Glutamatergic neuron (in vitro differentiated cells): ENCODE results near the gene POLG. TPM values are rescaled to one million over a fixed set of nuclear protein-coding genes. Genes with fewer than 3 reads are reported as not detected.
A peak's percentile ranks its signal among the peaks of the same experiment; 100 is the strongest.

Experiments
- DNase-seq: peaks from one replicate; pipeline ENCODE4 v3.0.0; 2022
- H3K27ac Mint-ChIP-seq: one replicate; pipeline ENCODE4 v1.8.0; 2020; ENCODE audit warnings: mild to moderate bottlenecking, mixed read lengths, inconsistent platforms; ENCODE audit not compliant: unreplicated experiment
- H3K27me3 Mint-ChIP-seq: one replicate; pipeline ENCODE4 v1.8.0; 2020; ENCODE audit warnings: mild to moderate bottlenecking, moderate library complexity, mixed read lengths, inconsistent platforms; ENCODE audit not compliant: unreplicated experiment
- H3K36me3 Mint-ChIP-seq: one replicate; pipeline ENCODE4 v1.8.0; 2020; ENCODE audit warnings: mild to moderate bottlenecking, mixed read lengths, inconsistent platforms; ENCODE audit not compliant: unreplicated experiment
- H3K4me1 Mint-ChIP-seq: one replicate; pipeline ENCODE4 v1.8.0; 2020; ENCODE audit warnings: mild to moderate bottlenecking, low read depth, mixed read lengths, inconsistent platforms; ENCODE audit not compliant: unreplicated experiment
- H3K4me3 Mint-ChIP-seq: one replicate; pipeline ENCODE4 v1.8.0; 2020; ENCODE audit warnings: mild to moderate bottlenecking, mixed read lengths, inconsistent platforms; ENCODE audit not compliant: unreplicated experiment
- H3K9me3 Mint-ChIP-seq: one replicate; pipeline ENCODE4 v1.8.0; 2020; ENCODE audit warnings: mild to moderate bottlenecking, moderate library complexity, mixed read lengths, inconsistent platforms; ENCODE audit not compliant: unreplicated experiment
- total RNA-seq: library from RNA; stranded (reverse); fragmentation: NEBNext Ultra II Directional; extraction: Animal tissue kit (Norgen Biotek cat#: 25700); gene quantifications from one replicate; pipeline ENCODE4 v1.2.1, GENCODE V29; 2021; ENCODE audit not compliant: unreplicated experiment
- TF ChIP-seq, protein P1 (sequence below): fragments of 200-600 bp; sonication (generic); IDR thresholded peaks from one replicate; pipeline ENCODE4 v1.5.0; 2021; ENCODE audit not compliant: partially characterized antibody, unreplicated experiment

Gene POLG
- total RNA-seq, 1 donor from 2014 or later: 55.4 TPM

DNA sequence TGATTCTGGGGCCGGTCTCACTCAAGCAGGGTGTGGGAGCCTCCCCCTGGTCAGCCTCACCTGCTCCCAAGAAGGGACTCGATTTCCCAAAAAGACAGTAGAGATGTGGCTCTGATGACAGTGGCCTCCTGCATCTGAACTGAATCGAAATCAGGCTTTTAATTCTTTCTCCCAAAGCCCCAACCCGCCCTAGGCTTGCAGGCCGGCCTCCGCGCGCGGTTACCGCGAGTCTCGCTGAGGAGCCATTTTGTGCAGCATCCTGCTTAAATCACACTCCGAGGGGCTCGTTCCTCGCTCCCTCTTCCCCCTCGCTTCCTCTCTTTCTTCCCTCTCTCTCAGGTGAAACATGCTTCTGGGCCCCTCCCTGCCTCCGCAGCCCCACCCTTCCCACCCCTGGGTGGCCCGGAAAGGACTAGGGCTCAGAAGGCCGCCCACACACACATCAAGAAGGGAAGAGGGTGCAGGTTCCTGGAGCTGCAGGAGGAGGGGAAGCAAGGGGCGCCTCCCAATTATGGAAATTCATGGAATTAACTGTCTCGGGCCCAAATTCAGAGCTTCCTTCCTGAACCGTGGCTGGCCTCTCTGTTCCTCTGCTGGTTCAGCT, 30.9 kb upstream of the POLG start:
- H3K4me3 Mint-ChIP-seq: peak overlapping the region; percentile 5
- H3K4me1 Mint-ChIP-seq: peaks cover 25% of the 10 kb centered on the region
- peaks cover 21% of the 10 kb centered on the region for H3K9me3 Mint-ChIP-seq
- H3K36me3 Mint-ChIP-seq: peaks cover 4% of the 10 kb centered on the region
- DNase-seq: no peak
- peaks cover 41% of the 10 kb centered on the region for H3K27me3 Mint-ChIP-seq
- TF ChIP-seq, protein P1, sequence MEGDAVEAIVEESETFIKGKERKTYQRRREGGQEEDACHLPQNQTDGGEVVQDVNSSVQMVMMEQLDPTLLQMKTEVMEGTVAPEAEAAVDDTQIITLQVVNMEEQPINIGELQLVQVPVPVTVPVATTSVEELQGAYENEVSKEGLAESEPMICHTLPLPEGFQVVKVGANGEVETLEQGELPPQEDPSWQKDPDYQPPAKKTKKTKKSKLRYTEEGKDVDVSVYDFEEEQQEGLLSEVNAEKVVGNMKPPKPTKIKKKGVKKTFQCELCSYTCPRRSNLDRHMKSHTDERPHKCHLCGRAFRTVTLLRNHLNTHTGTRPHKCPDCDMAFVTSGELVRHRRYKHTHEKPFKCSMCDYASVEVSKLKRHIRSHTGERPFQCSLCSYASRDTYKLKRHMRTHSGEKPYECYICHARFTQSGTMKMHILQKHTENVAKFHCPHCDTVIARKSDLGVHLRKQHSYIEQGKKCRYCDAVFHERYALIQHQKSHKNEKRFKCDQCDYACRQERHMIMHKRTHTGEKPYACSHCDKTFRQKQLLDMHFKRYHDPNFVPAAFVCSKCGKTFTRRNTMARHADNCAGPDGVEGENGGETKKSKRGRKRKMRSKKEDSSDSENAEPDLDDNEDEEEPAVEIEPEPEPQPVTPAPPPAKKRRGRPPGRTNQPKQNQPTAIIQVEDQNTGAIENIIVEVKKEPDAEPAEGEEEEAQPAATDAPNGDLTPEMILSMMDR: no peak
- no peak overlapping the region for H3K27ac Mint-ChIP-seq

DNA sequence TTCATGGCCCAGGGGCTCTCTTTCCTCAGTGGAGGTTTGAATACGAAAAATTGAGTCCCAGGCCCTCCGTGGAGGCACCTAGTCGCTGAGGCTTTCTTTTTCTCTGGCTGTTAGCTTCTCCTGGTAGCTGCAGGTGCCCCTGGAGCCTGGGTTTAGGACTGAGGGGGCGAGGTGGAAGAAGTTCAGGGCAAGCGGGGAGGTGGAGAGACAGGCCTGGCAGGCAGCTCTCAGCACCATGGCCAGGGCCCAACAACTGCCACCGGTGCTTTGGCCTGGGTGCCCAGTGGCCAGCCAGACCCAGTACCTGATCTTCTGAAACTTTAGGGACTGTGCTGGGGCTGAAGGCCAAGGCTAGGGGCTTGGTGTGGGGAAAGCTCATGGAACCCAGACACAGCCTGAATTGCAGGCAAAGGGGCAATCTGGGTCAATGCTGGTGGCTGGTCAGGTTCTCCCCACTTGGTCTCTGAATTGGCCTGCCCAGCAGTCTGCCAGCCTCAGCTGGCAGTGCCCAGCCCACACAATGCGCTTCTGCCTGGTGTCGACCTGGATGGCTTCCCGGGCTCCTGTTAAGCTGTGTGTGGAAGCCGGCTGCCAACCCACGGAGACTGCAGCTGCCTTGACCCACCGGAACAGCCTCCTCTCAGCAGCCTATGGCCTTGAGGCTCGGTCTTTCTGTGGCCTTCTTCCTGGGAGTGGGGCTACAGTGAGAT, 30.3 kb upstream of the POLG start:
- peak overlapping the region; percentile 49 for H3K4me3 Mint-ChIP-seq
- TF ChIP-seq, protein P1: no peak
- H3K27ac Mint-ChIP-seq: no peak overlapping the region
- H3K4me1 Mint-ChIP-seq: peaks cover 27% of the 10 kb centered on the region
- H3K27me3 Mint-ChIP-seq: peaks cover 40% of the 10 kb centered on the region
- H3K9me3 Mint-ChIP-seq: peaks cover 22% of the 10 kb centered on the region
- H3K36me3 Mint-ChIP-seq: peaks cover 4% of the 10 kb centered on the region
- DNase-seq: no peak

DNA sequence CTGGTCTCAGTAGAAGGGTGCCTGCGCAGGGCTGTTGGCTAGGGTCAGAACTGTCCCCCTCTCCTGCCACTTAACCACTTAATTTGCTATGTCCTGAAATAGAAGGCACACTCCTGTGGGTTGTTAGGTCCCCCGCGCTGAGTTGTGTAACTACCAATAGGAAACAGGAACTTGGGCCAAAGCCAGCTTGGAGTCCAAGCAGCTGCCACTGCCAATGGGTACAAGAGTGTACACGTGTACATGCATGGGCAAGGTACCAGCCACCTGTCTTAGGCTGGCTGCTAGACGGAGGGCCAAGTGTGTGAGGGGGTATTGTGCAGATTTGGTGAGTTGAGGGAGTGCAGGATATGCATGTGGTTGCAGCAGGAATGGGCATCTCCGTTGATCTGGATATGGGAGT, 29.7 kb upstream of the POLG start:
- H3K27ac Mint-ChIP-seq: no peak overlapping the region
- peaks cover 24% of the 10 kb centered on the region for H3K4me1 Mint-ChIP-seq
- no peak for DNase-seq
- TF ChIP-seq, protein P1: no peak
- H3K36me3 Mint-ChIP-seq: peaks cover 4% of the 10 kb centered on the region
- H3K9me3 Mint-ChIP-seq: peaks cover 21% of the 10 kb centered on the region
- H3K4me3 Mint-ChIP-seq: peak overlapping the region; percentile 49
- peaks cover 38% of the 10 kb centered on the region for H3K27me3 Mint-ChIP-seq

- Mint-ChIP-seq H3K27me3 (peaks cover 37% of the 10 kb centered on the region), H3K9me3 (peaks cover 21% of the 10 kb centered on the region), H3K36me3 (peaks cover 4% of the 10 kb centered on the region), H3K4me3 (peak overlapping the region; percentile 75), H3K27ac (no peak overlapping the region), H3K4me1 (peaks cover 21% of the 10 kb centered on the region)
- TF ChIP-seq, protein P1: no peak
- no peak for DNase-seq
These were observed 29.1 kb upstream of the POLG start for GRCh38 chr15:89363770-89364169.

DNA sequence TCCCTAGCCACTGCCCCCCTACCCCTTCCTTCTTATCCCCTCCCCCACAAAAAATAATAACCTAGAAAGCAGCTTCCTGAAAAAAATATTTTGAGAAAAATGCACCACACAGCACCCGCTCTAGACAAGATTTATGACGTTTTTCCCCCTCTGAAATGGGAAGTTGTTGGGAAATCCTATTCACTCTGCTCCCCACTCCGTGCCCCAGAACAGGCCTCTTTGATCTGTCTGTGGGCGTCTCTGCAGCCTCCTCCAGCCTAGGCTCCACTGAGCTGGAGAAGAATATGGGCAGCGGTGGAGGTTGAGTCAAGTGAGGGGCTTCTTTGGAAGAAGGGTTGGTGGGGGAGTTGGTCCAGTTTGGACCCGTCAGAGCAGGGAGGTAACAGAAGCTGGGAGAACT, 28.5 kb upstream of the POLG start:
- H3K9me3 Mint-ChIP-seq: peaks cover 21% of the 10 kb centered on the region
- no peak overlapping the region for H3K27ac Mint-ChIP-seq
- H3K4me3 Mint-ChIP-seq: peak overlapping the region; percentile 75
- peaks cover 4% of the 10 kb centered on the region for H3K36me3 Mint-ChIP-seq
- no peak for DNase-seq
- H3K4me1 Mint-ChIP-seq: peaks cover 21% of the 10 kb centered on the region
- peaks cover 39% of the 10 kb centered on the region for H3K27me3 Mint-ChIP-seq
- TF ChIP-seq, protein P1: no peak
